IMR-90 (cell line): ENCODE data around the gene SH3BGRL3. TPM values are rescaled to one million over a fixed set of nuclear protein-coding genes. Genes with fewer than 3 reads are reported as not detected.

ENCODE experiments used
- ATAC-seq: fragments of 200-7000 bp; cut with Tn5 transposase; 2 replicates; pipeline ENCODE4 v1.9.1; 2020; ENCODE audit warnings: low read depth, mild to moderate bottlenecking, moderate library complexity
- BruUV-seq: library from RNA; stranded (reverse); fragments of 400-500 nt; replicated peaks from 2 replicates; lab custom pipeline; 2021; lab: Mats Ljungman, UMichigan
- CTCF ChIA-PET: fragments of 300-600 bp; formaldehyde crosslinking; extraction: SDS; loops from one replicate; lab custom pipeline; 2021; ENCODE audit warnings: antibody characterized with exemption; lab: Yijun Ruan, JAX
- POLR2A ChIA-PET: fragments of 300-600 bp; sonication (Branson Sonifier 250); formaldehyde crosslinking; loops from one replicate; lab custom pipeline; 2022; ENCODE audit warnings: antibody characterized with exemption; ENCODE audit not compliant: unreplicated experiment; lab: Charles Lee
- DNase-seq: peaks from one replicate; pipeline ENCODE4 v3.0.0; 2013
- H2AFZ ChIP-seq: replicated peaks from 2 replicates; pipeline ENCODE3; 2013; ENCODE audit warnings: low read length, mild to moderate bottlenecking; ENCODE audit not compliant: poor library complexity
- H2AK5ac ChIP-seq: 2 replicates; pipeline ENCODE4 v1.6.1; 2013; ENCODE audit warnings: low read depth, low read length, inconsistent platforms
- H2AK9ac ChIP-seq: replicated peaks from 2 replicates; pipeline ENCODE3; 2013; ENCODE audit warnings: mild to moderate bottlenecking, low read depth, low read length, moderate library complexity; ENCODE audit not compliant: poor library complexity
- H2BK120ac ChIP-seq: 2 replicates; pipeline ENCODE4 v1.6.1; 2013; ENCODE audit warnings: low read depth, low read length, inconsistent platforms
- H2BK15ac ChIP-seq: 3 replicates; pipeline ENCODE4 v1.6.1; 2013; ENCODE audit warnings: low read depth, low read length, inconsistent platforms
- H2BK20ac ChIP-seq: 2 replicates; pipeline ENCODE4 v1.6.1; 2013; ENCODE audit warnings: low read depth, mild to moderate bottlenecking, inconsistent platforms, low read length, moderate library complexity
- H2BK5ac ChIP-seq: 2 replicates; pipeline ENCODE4 v1.6.1; 2013; ENCODE audit warnings: mild to moderate bottlenecking, low read depth, low read length, inconsistent platforms; ENCODE audit not compliant: poor library complexity, severe bottlenecking
- H3K14ac ChIP-seq: replicated peaks from 2 replicates; pipeline ENCODE4 v1.6.1; 2013; ENCODE audit warnings: low read depth, low read length, inconsistent platforms
- H3K18ac ChIP-seq: 2 replicates; pipeline ENCODE4 v1.6.1; 2013; ENCODE audit warnings: low read depth, low read length, control low read depth
- H3K23ac ChIP-seq: 2 replicates; pipeline ENCODE4 v1.6.1; 2013; ENCODE audit warnings: low read depth, low read length, inconsistent platforms
- H3K27ac ChIP-seq: 2 replicates; pipeline ENCODE4 v1.5.1; 2013; ENCODE audit warnings: mild to moderate bottlenecking, control low read depth, low read length; ENCODE audit not compliant: insufficient read depth
- H3K27me3 ChIP-seq: 2 replicates; pipeline ENCODE4 v1.6.1; 2013; ENCODE audit warnings: low read length; ENCODE audit not compliant: control insufficient read depth, insufficient read depth
- H3K36me3 ChIP-seq: 2 replicates; pipeline ENCODE4 v1.6.1; 2013; ENCODE audit warnings: low read length, mixed read lengths; ENCODE audit not compliant: control insufficient read depth, insufficient read depth
- H3K4ac ChIP-seq: 2 replicates; pipeline ENCODE4 v1.6.1; 2013; ENCODE audit warnings: low read depth, low read length, inconsistent platforms
- H3K4me1 ChIP-seq: 2 replicates; pipeline ENCODE4 v1.6.1; 2013; ENCODE audit warnings: low read length, mixed read lengths; ENCODE audit not compliant: control insufficient read depth, insufficient read depth
- H3K4me2 ChIP-seq: 2 replicates; pipeline ENCODE4 v1.6.1; 2013; ENCODE audit warnings: low read depth, mild to moderate bottlenecking, control low read depth, low read length, moderate library complexity
- H3K4me3 ChIP-seq: 2 replicates; pipeline ENCODE4 v1.5.1; 2013; ENCODE audit warnings: low read depth, mild to moderate bottlenecking, control low read depth, low read length, moderate library complexity; ENCODE audit not compliant: insufficient read depth
- H3K56ac ChIP-seq: 2 replicates; pipeline ENCODE4 v1.6.1; 2013; ENCODE audit warnings: low read length, inconsistent platforms; ENCODE audit not compliant: insufficient read depth; ENCODE audit errors: extremely low read depth
- H3K79me1 ChIP-seq, 2 experiments: 2 replicates each; pipeline ENCODE4 v1.6.1; 2013; ENCODE audit warnings: low read length in 2 of 2, inconsistent platforms in 1 of 2, low read depth in 1 of 2
- H3K9ac ChIP-seq: 2 replicates; pipeline ENCODE4 v1.6.1; 2013; ENCODE audit warnings: low read depth, low read length, control low read depth
- H3K9me1 ChIP-seq: 2 replicates; pipeline ENCODE4 v1.6.1; 2013; ENCODE audit warnings: low read length, inconsistent platforms; ENCODE audit not compliant: insufficient read depth
- H3K9me3 ChIP-seq: 2 replicates; pipeline ENCODE4 v1.6.1; 2013; ENCODE audit warnings: low read length; ENCODE audit not compliant: control insufficient read depth, insufficient read depth
- H4K20me1 ChIP-seq: 2 replicates; pipeline ENCODE4 v1.6.1; 2013; ENCODE audit warnings: low read length, inconsistent platforms; ENCODE audit not compliant: insufficient read depth
- H4K5ac ChIP-seq: 2 replicates; pipeline ENCODE4 v1.6.1; 2013; ENCODE audit warnings: mild to moderate bottlenecking, low read depth, low read length, control low read depth
- H4K8ac ChIP-seq, 2 experiments: 2 replicates each; pipeline ENCODE4 v1.6.1; 2013; ENCODE audit warnings: low read depth in 2 of 2, low read length in 2 of 2, control low read depth in 1 of 2, inconsistent platforms in 1 of 2
- H4K91ac ChIP-seq: 2 replicates; pipeline ENCODE4 v1.6.1; 2013; ENCODE audit warnings: low read depth, low read length, inconsistent platforms; ENCODE audit not compliant: insufficient read depth
- BHLHE40 ChIP-seq: fragments of 150-350 bp; IDR thresholded peaks from 2 replicates; pipeline ENCODE4 v1.6.1; 2016; ENCODE audit warnings: mild to moderate bottlenecking, low read depth, low read length
- CEBPB ChIP-seq: IDR thresholded peaks from 2 replicates; pipeline ENCODE4 v1.6.1; 2012; ENCODE audit warnings: low read depth, low read length, improper control_type of control experiment
- FOS ChIP-seq: fragments of 150-350 bp; IDR thresholded peaks from 2 replicates; pipeline ENCODE4 v1.6.1; 2016; ENCODE audit warnings: low read depth, low read length
- MAZ ChIP-seq: IDR thresholded peaks from 2 replicates; pipeline ENCODE4 v1.6.1; 2012; ENCODE audit warnings: low read depth, mild to moderate bottlenecking, low read length, improper control_type of control experiment, moderate library complexity, borderline replicate concordance
- MXI1 ChIP-seq: IDR thresholded peaks from 2 replicates; pipeline ENCODE4 v1.6.1; 2012; ENCODE audit warnings: low read depth, mild to moderate bottlenecking, low read length, moderate library complexity, borderline replicate concordance
- NFE2L2 ChIP-seq: fragments of 150-350 bp; IDR thresholded peaks from 2 replicates; pipeline ENCODE4 v1.6.1; 2016; ENCODE audit warnings: low read depth, mild to moderate bottlenecking, low read length
- POLR2A ChIP-seq: IDR thresholded peaks from 2 replicates; pipeline ENCODE4 v1.6.1; 2012; ENCODE audit warnings: mild to moderate bottlenecking, low read depth, low read length
- RAD21 ChIP-seq: IDR thresholded peaks from 2 replicates; pipeline ENCODE4 v1.6.1; 2012; ENCODE audit warnings: low read length, improper control_type of control experiment
- RFX5 ChIP-seq: IDR thresholded peaks from 2 replicates; pipeline ENCODE4 v1.8.0; 2012; ENCODE audit warnings: low read depth, mild to moderate bottlenecking, low read length, moderate library complexity
- SMC3 ChIP-seq: fragments of 150-350 bp; IDR thresholded peaks from 2 replicates; pipeline ENCODE4 v1.6.1; 2016; ENCODE audit warnings: low read depth, mild to moderate bottlenecking, antibody characterized with exemption, low read length, moderate library complexity
- WGBS, 2 experiments: methylation state at CpG; one replicate each; pipeline versions ENCODE4 v1.1.5 to v1.1.7; 2013; ENCODE audit warnings: missing lambda C conversion rate in 2 of 2; ENCODE audit not compliant: insufficient read length in 1 of 2; ENCODE audit errors: extremely low coverage in 2 of 2; 5-methylcytosine and 5-hydroxymethylcytosine counted together
- dilution Hi-C: fragments of 300-500 bp; cut with HindIII; formaldehyde crosslinking; loops from one replicate; pipeline ENCODE4 v1.14.3; 2018; ENCODE audit warnings: low sequenced_read_pairs; ENCODE audit not compliant: unreplicated experiment
- in situ Hi-C: fragments of 300-500 bp; cut with MboI; formaldehyde crosslinking; loops from 3 replicates; pipeline ENCODE4 v1.14.3; 2019; ENCODE audit warnings: low sequenced_read_pairs, inconsistent platforms, mixed read lengths
- intact Hi-C: fragments of 100-400 bp; cut with micrococcal nuclease; formaldehyde crosslinking; loops from 2 replicates; pipeline ENCODE4 v1.10.0; 2022
- polyA plus RNA-seq, 3 experiments: library from polyadenylated mRNA; depleted of rRNA; stranded (reverse); fragments of >200 nt; gene quantifications; 2 replicates each; pipeline ENCODE4 v1.2.3, GENCODE V29; 2012; ENCODE audit warnings: low replicate concordance in 1 of 3
- total RNA-seq: library from RNA; depleted of rRNA; stranded (reverse); fragments of >200 nt; gene quantifications from 2 replicates; pipeline ENCODE4 v1.2.3, GENCODE V29; 2012

The SH3BGRL3 gene
- total and polyA plus RNA-seq, 2 of the 4 experiments (the other 2 are of a cell fraction): 35.0 to 483 TPM

DNA sequence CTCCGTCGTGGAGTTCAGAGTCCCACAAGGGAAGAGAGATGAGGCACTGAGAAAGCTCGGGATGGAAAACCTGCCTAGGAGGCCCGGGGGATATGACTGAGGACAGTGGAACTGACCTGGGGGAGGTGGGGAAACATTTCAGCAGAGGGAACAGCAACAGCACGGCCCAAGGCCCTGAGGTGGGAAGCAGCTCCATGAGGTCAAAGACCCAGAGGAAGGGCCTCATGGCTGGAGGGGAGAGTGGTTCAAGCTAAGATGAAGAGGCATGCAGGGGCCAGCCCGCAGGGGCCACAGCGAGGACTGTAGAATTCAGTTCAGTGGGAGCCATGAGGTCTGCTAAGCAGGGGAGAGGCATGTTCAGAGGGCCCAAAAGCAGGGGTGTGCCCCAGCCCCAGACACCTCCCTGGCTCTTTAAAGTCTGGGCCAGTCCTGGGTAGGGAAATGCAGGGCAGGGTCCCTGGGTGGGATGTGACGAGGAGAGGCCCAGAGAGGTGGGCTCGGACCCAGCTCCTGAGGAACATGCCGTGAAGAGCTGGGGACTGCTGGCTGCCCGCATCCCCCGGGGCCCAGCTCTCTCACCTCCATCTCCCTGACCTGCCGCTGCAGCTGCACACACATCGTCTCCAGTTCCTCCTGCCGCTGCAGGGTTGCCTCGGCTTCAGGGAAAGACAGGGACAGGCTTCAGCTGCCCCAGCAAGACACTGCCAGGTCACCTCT is 16.6 kb downstream of the SH3BGRL3 start:
- DNase-seq (no peak), ATAC-seq (no peak)
- no peak overlapping the region for H2BK5ac ChIP-seq
- no peak overlapping the region for H3K56ac ChIP-seq
- H2BK20ac ChIP-seq: no peak overlapping the region
- no peaks in the 10 kb centered on the region; the same call in 1 of the 2 replicates for H3K36me3 ChIP-seq
- TF ChIP-seq POLR2A (no peak), CEBPB (no peak), NFE2L2 (no peak), BHLHE40 (no peak), SMC3 (no peak), MXI1 (no peak), MAZ (no peak), RAD21 (no peak), RFX5 (no peak), FOS (no peak)
- H3K4me3 ChIP-seq: no peak overlapping the region
- intact Hi-C loops: no loop called here
- H3K27ac ChIP-seq: no peak overlapping the region
- H3K4ac ChIP-seq: no peak overlapping the region
- H2AK5ac ChIP-seq: no peak overlapping the region; the same call in 1 of the 2 replicates
- H4K5ac ChIP-seq: no peak overlapping the region
- WGBS, 2 experiments: 82% methylated on average over 7 of the region's 16 CpGs; no CpG with 5 or more reads in 1 of the 2 experiments
- dilution Hi-C loops: no loop called here
- H3K4me2 ChIP-seq: no peak overlapping the region
- no peaks in the 10 kb centered on the region for H4K20me1 ChIP-seq
- no peak overlapping the region for H4K8ac ChIP-seq
- in situ Hi-C loops: no loop called here
- H3K9ac ChIP-seq: no peak overlapping the region
- peaks cover 13% of the 10 kb centered on the region for H3K9me1 ChIP-seq
- H3K23ac ChIP-seq: no peak overlapping the region
- H3K9me3 ChIP-seq: no peaks in the 10 kb centered on the region
- no peak overlapping the region for H2BK120ac ChIP-seq
- no TSS peak for BruUV-seq
- no peak overlapping the region for H4K91ac ChIP-seq
- H2AK9ac ChIP-seq: no peak overlapping the region
- no peak overlapping the region for H2BK15ac ChIP-seq
- no peaks in the 10 kb centered on the region for H3K27me3 ChIP-seq
- no peak overlapping the region for H2AFZ ChIP-seq
- H3K79me1 ChIP-seq: peaks cover under 1 to 20% of the 10 kb centered on the region in 2 experiments; a peak in 3 of 4 replicates
- H3K18ac ChIP-seq: no peak overlapping the region
- H3K14ac ChIP-seq: no peak overlapping the region
- peaks cover 6% of the 10 kb centered on the region for H3K4me1 ChIP-seq
- ChIA-PET CTCF (interaction anchor here (0.6 kb wide), 1 partner anchor 23 kb away, joined by 3 read pairs; no protein-coding TSS in a partner anchor), POLR2A (no interaction called here)
